ENCODE results near the gene RASGRP3.

Gene RASGRP3

DNA sequence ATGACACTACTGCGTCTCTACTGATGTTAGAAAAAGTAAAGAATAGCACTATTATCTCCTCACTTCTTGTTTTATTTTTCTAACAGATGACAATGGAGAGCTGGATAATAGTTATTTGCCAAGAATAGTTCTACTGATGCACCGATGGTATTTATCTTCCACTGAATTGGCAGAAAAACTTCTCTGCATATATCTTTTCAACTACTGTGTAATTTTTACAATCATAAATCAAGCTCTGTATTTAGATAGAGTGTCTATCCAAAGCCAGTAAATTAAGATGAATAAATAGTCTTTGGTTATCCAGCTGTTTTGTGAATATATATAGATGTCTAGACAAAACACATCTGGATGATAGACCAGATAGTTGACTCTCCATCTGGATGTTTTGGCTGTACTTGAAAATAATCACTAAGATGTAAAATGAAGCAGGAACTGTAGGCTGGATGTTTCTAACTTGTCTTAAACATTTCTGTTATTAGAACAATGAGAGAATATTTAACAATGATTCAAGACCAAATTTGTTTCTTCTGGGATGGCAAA lies 40.1 kb downstream of the RASGRP3 start:
- no peak overlapping the region for H3K27ac ChIP-seq
- TF ChIP-seq, protein P1, sequence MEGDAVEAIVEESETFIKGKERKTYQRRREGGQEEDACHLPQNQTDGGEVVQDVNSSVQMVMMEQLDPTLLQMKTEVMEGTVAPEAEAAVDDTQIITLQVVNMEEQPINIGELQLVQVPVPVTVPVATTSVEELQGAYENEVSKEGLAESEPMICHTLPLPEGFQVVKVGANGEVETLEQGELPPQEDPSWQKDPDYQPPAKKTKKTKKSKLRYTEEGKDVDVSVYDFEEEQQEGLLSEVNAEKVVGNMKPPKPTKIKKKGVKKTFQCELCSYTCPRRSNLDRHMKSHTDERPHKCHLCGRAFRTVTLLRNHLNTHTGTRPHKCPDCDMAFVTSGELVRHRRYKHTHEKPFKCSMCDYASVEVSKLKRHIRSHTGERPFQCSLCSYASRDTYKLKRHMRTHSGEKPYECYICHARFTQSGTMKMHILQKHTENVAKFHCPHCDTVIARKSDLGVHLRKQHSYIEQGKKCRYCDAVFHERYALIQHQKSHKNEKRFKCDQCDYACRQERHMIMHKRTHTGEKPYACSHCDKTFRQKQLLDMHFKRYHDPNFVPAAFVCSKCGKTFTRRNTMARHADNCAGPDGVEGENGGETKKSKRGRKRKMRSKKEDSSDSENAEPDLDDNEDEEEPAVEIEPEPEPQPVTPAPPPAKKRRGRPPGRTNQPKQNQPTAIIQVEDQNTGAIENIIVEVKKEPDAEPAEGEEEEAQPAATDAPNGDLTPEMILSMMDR (conservative IDR thresholded peaks at IDR 0.05): no peak

DNA sequence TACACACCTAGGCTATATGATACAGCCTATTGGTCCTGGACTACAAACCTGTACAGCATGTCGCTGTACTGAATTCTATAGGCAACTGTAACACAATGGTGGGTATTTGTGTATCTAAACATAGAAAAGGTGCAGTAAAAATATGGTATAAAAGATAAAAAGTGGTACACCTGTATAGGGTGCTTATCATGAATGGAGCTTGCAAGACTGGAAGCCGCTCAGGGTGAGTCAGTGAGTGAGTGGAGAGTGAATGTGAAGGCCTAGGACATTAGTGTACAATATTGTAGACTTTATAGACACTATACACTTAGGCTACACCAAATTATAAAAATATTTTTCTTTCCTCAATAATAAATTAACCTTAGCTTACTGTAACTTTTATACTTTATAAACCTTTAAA lies 41.8 kb downstream of the RASGRP3 start:
- H3K27ac ChIP-seq: no peak overlapping the region
- TF ChIP-seq, protein P1 (conservative IDR thresholded peaks at IDR 0.05): no peak

DNA sequence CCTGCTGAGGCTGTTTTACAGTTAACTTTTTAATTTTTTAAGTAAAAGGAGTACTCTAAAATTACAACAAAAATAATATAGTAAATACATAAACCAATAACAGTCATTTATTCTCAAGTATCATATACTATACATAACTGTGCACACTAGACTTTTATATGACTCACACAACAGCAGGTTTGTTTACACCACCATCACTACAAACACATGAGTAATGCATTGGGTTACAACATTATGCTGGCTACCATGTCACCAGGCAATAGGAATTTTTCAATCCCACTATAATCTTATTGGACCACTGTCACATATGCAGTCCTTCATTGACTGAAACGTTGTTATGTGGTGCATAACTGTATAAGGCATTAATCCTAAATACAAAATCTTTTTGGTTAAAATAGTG lies 42.5 kb downstream of the RASGRP3 start:
- no peak overlapping the region for H3K27ac ChIP-seq
- TF ChIP-seq, protein P1 (conservative IDR thresholded peaks at IDR 0.05): no peak

DNA sequence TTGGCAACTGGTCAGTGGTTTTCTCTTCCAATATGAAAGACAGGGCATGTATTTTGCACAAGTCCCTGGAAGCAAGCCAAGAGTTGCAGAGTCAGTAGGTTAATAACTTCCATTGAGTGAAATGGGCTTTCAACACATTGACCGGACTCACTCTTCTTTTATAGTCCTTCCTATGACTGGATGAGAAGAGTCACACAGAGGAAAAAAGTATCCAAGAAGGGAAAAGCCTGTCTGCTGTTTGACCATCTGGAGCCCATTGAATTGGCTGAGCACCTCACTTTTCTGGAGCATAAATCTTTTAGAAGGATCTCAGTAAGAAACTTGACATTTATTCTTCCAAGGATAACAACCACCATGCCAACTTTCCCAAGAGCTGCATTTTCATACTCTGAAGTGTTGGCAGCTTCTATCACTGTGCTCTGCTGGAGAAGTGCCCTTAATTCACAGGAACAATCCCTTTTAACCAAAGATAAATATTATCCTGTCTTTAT lies 45.4 kb downstream of the RASGRP3 start:
- no peak overlapping the region for H3K27ac ChIP-seq
- TF ChIP-seq, protein P1 (conservative IDR thresholded peaks at IDR 0.05): no peak

DNA sequence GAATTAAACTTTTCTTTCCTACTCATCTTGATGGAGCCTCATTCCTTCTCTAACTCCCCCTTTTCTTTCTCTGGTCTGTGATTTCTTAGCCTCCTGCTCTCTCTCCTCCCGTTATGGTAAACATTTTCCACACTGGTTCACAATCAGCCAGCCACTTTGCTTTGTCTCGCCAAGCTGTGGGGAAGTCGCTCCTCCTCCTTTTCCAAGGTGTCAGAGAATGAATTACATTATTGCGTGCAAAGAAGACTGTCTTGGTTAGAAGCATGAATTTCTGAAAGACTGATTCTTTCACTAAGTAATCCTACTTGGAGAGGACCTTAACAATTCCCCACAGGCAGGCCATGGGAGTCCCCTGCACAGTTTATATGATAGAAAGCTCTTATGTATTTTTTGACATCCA lies 46.1 kb downstream of the RASGRP3 start:
- TF ChIP-seq, protein P1 (conservative IDR thresholded peaks at IDR 0.05): no peak
- H3K27ac ChIP-seq: no peak overlapping the region

DNA sequence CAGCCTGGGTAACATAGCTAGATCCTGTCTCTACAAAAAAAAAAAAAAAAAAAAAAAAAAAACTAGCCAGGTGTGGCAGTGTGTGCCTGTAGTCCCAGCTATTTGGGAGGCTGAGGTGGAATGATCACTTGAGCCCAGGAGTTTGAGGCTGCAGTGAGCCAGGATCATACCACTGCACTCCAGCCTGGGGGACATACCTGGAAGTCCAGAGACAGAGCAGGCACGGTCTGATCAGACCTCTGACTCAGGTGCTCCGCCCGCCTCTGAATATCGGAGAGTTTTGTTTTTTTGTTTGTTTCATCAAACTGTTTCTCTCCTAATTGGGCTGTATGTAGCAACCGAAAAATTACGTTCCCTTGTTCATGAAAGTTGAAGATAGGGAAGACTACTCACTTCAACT lies 49.2 kb downstream of the RASGRP3 start:
- TF ChIP-seq, protein P1 (conservative IDR thresholded peaks at IDR 0.05): no peak

DNA sequence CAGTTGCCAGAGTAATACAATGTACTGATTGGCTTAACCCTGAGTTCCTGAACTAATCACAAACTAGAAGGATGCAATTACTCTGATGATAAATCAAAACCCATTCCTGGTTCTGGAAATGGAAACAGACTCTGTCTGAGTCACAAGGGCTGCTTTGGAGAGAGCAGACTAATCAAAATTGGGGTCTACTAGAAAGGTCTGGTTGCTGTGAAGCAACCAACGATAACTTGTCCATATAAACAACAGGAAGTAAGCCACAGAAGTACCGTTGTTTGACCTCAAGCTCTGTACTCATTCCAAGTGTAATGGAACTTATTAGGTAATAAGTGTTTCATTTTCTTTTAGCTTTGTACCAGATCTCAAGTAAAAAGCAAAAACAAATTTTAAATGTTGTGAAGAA lies 49.7 kb downstream of the RASGRP3 start:
- TF ChIP-seq, protein P1 (conservative IDR thresholded peaks at IDR 0.05): no peak
- no peak overlapping the region for H3K27ac ChIP-seq

More for the DNA sequence above, 49.2 kb downstream of the RASGRP3 start:
- H3K27ac ChIP-seq: no peak overlapping the region
